ENCODE results near the gene ERRFI1.
"Not testable (repeated sequence)": the region's sequence is repeated elsewhere in the genome, so short reads cannot be mapped to it uniquely, and the experiment has no call there.

Gene ERRFI1, protein sequence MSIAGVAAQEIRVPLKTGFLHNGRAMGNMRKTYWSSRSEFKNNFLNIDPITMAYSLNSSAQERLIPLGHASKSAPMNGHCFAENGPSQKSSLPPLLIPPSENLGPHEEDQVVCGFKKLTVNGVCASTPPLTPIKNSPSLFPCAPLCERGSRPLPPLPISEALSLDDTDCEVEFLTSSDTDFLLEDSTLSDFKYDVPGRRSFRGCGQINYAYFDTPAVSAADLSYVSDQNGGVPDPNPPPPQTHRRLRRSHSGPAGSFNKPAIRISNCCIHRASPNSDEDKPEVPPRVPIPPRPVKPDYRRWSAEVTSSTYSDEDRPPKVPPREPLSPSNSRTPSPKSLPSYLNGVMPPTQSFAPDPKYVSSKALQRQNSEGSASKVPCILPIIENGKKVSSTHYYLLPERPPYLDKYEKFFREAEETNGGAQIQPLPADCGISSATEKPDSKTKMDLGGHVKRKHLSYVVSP

DNA sequence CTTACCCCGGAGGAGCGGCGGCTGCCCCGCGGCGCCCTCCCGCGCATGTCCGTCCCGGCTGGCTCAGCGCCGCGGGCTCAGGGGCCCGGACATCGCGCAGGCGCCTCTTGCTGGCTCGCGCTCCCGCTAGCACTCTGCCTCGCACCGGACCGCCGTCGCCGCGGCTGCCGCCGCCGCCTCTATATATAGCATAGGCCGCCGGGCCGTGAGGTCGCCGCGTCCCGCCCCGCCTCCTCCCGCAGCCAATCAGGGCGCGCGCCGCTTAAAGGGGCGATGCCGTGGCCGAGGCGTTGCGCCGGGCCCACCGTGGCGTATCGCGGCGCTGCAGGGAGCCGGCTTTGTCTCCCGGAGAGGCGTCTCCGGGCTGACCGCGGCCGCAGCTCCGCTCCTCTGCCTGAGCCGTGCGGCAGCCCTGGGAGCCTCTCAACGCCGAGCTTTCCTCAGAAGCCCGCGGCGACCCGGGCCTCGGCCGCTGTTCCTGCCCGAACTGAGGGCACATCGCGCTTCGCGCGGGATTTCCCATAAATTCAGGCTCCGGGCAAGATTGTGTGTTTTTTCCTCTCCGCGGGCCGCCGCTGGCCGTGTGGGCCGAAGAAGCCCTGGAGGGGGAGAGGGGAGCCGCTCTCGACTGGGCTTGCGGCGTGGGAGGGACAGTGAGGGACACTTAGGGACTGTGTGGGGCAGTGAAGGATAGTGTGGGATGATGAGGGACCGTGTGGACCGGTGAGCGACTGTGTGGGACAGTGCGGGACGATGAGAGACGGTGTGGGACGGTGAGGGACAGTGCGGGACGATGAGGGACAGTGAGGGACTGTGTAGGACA lies at the start of gene ERRFI1:
TSS of gene ERRFI1 (minus strand) at position 157 of the 823 bp plus-strand sequence. CDS start 10,690 bp downstream, outside the sequence.
- peak; percentile 69 to 76 for DNase-seq (ENCODE audit: low read depth in 2 of 2)

DNA sequence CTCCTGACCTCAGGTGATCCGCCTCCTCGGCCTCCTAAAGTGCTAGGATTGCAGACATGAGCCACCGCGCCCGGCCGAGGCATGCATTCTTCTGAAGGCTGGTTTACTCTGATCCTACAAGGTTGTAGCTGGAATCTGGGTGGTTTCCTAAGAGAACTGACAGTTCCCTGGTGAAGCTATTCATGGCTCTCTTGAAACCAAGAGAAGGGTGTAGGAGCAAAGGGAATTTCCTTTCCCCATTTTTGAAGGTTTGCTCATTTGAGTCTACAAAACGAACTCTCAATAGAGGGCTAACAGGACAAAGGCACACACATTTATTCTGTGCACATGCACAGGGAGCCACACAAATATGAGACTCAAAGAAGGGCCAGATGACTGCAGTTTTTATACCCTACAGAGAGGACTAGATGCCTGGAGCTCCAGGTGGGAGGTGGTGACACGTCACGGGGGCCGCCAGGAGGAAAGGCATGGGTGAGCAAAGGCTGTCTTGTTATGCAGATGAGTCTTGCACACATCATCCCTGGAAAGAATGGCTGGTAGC lies 49.5 kb upstream of the ERRFI1 start:
- no peak for DNase-seq (ENCODE audit: low read depth in 2 of 2)

DNA sequence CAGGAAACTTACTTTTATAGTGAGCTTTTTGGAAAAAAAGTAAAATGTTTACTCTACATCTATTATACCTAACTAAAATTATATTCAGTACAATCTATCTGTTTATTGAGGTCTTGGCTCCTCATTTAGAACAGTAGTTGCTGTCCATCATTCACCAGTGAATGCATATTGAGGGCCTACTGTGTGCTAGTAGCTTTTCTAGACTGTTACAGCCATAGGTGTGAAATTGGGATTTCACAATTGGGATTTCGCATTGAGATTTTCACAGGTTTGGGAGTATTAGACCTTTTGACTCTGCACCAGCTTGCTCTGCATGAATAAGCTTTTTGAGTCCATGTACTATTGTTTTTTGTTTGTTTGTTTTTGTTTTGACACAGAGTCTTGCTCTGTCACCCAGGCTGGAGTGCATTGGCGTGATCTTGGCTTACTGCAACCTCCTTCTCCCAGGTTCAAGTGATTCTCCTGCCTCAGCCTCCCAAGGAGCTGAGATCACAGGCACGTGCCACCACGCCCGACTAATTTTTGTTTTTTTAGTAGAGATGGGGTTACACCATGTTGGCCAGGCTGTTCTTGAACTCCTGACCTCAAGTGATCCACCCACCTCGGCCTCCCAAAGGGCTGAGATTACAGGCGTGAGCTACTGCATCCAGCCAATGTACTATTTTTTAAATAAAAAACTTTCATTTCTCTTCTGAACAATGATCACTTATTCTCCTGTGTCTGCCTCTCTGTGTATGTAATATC lies 47.2 kb upstream of the ERRFI1 start:
- no peak for DNase-seq (ENCODE audit: low read depth in 2 of 2)

DNA sequence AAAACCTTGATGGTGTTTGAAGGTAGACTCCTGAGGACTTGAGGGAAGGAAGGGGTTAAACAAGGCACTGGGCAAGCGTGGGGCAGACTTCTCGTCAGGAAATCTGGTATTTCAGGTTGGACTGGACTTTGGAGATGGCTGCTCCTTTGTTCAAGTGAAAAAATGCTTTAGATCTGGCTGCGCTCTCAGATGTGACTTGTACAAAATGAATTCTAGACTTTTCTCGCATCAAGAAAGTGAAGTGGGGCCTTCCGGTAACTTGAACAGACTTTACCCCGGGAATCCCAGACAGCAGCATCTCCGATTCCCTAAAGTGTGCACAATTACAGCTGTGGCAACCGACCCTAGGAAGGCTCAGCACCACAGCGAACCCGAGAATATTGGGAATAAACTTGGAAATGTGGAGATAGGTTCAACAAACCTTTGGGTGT lies 44.3 kb upstream of the ERRFI1 start:
- no peak for DNase-seq (ENCODE audit: low read depth in 2 of 2)

DNA sequence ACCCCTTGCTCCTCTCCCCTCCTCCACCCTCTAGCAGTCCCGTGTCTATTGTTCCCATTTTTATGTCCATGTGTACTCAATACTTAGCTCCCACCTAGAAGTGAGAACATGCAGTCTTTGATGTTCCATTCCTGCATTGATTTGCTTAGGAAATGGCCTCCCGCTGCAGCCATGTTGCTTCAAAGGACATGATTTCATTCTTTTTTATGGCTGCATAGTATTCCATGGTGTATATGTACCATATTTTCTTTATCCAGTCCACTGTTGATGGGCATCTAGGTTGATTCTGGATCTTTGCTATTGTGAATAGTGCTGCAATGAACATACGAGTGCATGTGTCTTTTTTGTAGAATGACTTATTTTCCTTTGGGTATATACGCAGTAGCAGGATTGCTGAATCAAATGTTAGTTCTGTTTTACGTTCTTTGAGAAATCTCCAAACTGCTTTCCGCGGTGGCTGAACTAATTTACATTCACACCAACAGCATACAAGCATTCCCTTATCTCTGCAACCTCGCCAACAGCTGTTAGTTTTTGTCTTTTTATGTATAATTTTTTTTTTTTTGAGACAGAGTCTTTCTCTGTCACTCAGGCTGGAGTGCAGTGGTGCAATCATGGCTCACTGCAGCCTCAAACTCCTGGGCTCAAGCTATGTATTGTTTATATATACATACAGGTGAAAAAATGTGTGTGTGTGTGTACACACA lies 43.7 kb upstream of the ERRFI1 start:
- not testable (repeated sequence) for DNase-seq (ENCODE audit: low read depth in 2 of 2)

DNA sequence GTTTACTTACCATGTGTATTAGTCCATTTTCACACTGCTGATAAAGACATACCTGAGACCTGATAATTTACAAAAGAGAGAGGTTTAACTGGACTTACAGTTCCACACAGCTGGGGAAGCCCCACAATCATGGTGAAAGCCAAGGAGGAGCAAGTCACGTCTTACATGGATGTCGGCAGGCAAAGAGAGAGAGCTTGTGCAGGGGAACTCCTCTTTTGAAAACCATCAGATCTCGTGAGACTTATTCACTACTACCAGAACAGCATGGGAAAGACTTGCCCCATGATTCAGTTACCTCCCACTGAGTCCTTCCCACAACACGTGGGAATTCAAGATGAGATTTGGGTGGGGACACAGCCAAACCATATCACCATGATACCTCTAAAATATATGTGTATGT lies 39.3 kb upstream of the ERRFI1 start:
- DNase-seq (ENCODE audit: low read depth in 2 of 2) = no peak

DNA sequence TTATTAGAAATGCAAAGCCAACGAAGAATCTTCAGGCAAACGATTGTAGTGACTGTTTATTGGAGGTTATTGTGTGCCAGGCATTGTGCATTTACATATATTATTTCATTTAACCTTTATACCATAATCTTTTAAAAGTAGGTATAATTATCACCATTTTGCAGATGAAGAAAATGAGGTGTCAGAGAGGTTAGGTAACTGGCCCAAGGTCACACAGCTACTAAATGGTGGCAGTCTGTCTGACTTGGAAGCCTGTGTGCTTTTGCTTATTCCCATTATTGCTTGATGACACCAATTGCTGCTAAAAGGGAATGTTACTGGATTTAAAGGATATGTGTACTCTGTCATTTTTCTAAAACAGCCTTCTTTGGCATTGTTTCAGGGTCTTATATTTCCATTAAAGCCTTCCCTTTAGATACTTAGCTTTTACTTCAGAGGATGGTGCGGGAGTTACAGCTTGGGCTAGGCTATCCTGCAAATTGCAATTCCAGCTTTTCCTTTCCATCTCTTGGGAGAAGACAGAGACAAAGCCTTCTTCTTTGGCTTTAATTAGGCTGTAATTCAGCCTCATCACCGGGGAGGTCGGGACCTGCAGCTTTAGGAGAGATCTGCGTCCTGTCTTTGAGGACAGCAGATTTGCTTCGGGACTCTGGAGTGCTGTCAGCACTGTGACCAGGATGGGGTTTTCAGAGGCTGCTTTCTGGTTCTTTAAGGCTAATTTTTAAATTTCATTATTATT lies 37.4 kb upstream of the ERRFI1 start:
- DNase-seq (ENCODE audit: low read depth in 2 of 2) = no peak

DNA sequence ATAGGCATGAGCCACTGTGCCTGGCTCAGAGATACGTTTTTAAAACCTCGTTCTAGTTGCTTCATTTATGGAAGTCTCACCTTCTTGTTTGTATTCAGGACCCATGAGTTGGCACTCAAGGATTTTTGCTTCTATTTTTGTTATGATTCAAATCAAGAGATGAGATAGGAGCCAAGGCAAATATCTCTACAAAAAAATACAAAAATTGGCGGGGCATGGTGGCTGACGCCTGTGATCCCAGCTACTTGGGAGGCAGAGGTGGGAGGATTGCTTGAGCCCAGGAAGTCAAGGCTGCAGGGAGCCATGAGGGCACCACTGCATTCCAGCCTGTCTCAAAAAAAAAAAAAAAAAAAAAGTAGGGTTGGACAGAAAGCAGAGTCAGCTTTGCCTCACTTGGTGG lies 36.8 kb upstream of the ERRFI1 start:
- no peak for DNase-seq (ENCODE audit: low read depth in 2 of 2)

DNA sequence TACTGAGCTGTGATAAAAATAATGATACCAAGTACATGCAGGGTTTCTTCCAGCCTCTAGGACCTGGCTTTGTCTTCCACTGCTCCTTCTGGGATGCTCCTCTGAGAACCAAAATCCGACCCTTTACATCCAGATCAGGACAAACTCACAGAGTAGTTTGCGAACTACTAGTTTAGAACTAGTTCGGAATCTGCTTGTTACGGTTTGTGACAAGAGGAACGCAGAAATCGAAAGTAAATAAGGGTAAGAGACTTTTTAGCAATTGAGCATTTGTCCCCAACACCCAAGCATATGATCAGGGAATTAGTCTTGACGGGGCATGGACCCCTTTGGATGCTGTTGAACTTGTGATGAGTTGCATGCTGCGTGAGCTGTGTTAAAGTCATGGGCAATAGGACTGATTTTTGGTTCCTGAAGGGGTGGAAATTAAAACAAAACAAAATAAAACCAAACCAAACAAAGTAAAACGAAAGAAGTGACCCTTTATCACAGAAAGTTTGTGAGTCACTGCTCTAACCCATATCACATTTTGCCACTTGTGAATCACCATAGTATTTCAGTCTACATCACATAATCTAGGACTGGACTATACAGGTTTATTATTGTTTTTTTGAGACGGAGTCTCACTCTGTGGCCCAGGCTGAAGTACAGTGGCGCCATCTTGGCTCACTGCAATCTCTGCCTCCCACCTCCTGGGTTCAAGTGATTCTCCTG lies 35.7 kb upstream of the ERRFI1 start:
- DNase-seq (ENCODE audit: low read depth in 2 of 2) = no peak

DNA sequence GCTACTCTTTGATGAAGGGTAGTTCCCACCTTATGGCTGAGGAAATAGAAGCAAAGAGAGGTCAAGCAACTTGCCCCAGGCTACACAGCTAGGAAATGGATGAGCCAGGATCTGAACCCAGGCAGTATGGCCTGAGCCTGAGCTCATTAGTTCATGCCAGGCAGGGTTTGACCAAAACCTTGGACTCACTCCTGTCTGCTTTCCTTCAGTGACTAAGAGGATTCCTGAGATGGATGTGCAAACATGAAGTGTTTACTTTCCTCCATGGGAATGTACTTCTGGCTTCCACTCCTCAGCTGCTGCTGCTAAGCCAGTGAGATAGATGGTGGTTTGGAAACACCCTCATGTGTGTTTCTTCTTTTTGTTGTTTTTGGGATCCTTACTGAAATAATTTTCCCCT lies 35.1 kb upstream of the ERRFI1 start:
- DNase-seq (ENCODE audit: low read depth in 2 of 2) = no peak

DNA sequence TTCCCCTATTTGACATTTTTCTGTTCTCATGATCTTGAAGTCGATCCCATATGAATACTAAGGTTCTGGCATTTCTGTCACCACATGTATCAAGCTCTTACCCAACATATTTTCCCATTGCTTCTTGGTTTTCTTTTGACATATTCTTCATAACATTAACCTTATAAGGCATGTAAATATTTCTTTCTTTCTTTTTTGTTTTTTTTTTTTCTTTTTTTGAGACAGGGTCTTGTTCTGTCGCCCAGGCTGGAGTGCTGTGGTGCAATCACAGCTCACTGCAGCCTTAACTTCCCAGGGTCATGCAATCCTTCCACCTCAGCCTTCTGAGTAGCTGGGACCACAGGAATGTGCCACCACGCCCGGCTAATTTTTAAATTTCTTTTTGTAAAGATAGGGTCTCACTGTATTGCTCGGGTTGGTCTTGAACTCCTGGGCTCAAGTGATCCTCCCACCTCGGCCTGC lies 33.1 kb upstream of the ERRFI1 start:
- DNase-seq (ENCODE audit: low read depth in 2 of 2) = no peak

DNA sequence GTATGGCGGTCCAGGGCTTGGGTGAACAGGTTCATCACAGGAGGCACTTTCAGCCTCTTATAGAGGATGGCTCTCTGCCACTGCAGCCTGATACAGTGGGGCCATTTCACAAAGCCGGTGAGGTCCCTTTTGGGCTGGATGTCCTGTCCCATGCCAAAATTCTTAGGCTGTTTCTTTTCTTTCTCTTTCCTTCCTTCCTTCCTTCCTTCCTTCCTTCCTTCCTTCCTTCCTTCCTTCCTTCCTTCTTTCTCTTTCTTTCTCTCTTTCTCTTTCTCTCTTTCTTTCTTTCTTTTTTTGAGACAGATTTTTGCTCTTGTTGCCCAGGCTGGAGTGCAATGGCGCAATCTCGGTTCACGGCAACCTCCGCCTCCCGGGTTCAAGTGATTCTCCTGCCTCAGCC lies 31.7 kb upstream of the ERRFI1 start:
- not testable (repeated sequence) for DNase-seq (ENCODE audit: low read depth in 2 of 2)

DNA sequence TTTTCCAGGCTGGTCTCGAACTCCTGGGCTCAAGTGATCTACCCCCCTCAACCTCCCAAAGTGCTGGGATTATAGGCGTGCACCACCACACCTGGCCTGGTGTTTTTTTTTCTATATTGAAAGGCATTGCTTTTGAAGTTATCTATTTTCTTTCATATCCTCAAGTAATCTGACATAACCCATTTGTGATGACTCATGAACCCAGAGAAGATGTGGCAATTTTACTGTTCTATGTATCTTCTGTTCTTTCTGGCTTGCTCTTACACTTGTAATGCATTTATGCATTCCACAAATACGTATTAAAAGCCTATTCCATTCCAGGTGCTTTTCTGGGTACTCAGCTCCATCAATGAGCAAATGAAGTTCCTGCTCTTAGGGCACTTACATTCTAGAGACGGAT lies 29.9 kb upstream of the ERRFI1 start:
- DNase-seq (ENCODE audit: low read depth in 2 of 2) = no peak

DNA sequence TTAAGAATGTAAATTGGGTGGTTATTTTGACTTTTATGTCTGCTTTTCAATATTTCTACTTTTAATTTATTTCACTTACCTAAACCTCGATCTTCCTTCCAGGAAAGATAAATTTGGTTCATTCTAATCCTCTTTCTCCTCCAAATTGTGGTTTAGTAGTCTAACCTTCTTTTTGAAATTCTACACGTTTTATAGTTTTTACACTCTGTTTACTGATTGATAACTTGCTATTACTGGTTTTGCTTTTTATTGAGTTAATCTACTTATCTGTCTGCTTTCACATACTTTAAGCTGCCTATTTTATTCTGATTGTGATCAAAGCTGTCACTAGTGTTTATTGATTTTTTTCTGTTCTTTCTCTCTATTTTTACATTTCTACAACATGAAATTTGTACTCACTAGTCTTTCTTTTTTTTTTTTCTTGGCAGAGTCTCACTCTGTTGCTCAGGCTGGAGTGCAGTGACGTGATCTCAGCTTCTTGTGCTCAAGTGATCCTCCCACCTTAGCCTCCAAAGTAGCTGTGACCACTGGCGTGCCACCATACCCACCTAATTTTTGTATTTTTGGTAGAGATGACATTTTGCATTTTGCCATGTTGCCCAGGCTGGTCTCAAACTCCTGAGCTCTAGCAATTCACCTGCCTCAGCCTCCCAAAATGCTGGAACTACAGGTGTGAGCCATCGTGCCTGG lies 27.9 kb upstream of the ERRFI1 start:
- no peak for DNase-seq (ENCODE audit: low read depth in 2 of 2)

DNA sequence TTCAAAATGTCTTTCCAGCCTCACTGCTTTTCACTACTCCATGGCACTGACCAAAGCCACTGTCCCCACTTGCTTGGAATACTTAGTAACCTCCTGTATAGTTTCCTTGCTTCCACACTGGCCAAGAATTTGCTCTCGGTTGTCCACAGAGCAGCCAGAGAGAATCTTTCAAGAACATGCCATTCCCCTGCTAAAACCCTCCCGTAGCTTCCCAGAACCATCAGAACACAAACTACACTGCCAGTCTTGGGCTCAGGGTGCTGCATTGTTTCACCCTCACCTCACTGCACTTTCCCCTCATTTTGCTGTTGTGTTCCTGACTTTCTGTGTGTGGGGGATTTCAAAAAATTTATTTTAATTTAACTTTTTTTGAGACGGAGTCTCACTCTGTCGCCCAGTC lies 25.5 kb upstream of the ERRFI1 start:
- no peak for DNase-seq (ENCODE audit: low read depth in 2 of 2)

DNA sequence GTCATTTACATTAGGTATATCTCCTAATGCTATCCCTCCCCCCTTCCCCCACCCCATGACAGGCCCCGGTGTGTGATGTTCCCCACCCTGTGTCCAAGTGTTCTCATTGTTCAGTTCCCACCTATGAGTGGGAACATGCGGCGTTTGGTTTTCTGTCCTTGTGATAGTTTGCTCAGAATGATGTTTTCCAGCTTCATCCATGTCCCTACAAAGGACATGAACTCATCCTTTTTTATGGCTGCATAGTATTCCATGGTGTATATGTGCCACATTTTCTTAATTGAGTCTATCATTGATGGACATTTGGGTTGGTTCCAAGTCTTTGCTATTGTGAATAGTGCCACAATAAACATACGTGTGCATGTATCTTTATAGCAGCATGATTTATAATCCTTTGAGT lies 23.1 kb upstream of the ERRFI1 start:
- DNase-seq (ENCODE audit: low read depth in 2 of 2) = not testable (repeated sequence)

DNA sequence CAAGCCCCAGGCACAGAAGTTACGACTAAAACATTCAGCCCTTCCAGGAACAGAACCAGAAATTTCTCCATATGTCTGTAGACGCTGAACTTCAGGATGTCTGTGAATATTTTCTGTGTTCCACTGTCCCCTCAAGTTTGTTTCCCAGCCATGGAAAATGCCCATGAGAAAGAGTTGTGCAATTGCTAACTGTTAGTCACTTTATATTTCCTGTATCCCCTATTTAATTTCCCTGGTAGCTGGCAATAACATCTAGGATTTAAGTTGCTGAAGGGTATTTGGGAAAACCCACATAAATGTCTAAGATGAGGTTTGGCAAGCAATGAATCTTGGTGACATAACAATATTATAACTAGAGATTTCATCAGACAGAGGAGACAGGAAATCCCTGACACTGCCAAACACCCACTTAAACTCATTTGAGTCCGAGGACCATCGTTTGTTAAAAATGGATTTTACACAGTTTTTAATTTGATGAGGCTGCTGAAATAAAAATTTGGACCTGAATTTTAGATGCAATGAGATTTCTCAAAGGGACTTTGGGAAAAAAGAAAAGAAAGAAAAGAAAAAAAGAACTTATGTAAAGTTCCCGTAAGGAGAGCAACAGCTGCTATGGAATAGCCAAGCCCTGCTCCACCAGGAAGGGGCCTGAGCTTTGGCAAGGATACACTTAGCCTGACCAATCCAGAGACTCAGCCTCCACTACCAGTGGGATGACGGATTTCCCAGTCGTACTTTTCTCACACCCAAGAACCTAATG lies 21.8 kb upstream of the ERRFI1 start:
- DNase-seq (ENCODE audit: low read depth in 2 of 2) = no peak

DNA sequence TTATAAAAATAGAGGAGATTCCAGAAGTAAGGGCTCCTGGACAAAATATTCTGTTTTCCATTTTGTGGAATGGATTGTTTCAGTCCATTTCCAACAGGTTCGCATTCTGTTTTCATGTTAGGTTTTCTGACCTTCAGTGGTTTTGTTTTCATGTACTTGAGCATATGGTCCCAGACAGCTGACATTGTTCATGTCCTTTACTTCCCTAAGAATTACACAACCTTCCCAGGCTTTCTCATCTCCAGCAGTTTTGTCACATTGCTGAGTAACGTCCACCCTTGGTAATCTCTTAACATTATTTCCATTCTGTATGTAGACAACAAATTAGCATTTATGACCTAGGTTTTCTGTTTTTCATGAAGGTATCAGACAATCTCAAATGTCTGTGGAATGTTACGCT lies 21.0 kb upstream of the ERRFI1 start:
- no peak for DNase-seq (ENCODE audit: low read depth in 2 of 2)

Measured in stimulated activated CD8-positive, alpha-beta memory T cell treated with anti-CD3 and anti-CD28 coated beads, Interleukin-7, amount 100 ng/mL, for 1 hour (primary cell).